NOMO-1 treated with dmso at 0.1 percent for 144 hours (cell line): ENCODE measurements around the gene FKBP2.

ENCODE experiments used
- DNase-seq: peaks from one replicate; lab custom pipeline; 2025; ENCODE audit not compliant: unreplicated experiment; lab: John Stamatoyannopoulos, UW

Gene FKBP2

GRCh38 chr11:64240435-64241240, at the start of gene FKBP2:
FKBP2 (plus strand) TSS chr11:64241095; CDS start chr11:64242388, 1,293 bp downstream.
- DNase-seq, result peak; percentile 96

- DNase-seq, result no peak
Observed at GRCh38 chr11:64192434-64192833, 48.5 kb upstream of the FKBP2 start.

GRCh38 chr11:64196626-64197025, 44.3 kb upstream of the FKBP2 start:
- DNase-seq, result no peak

GRCh38 chr11:64198511-64198910, 42.4 kb upstream of the FKBP2 start:
- DNase-seq, result no peak

- DNase-seq, result no peak
Observed at GRCh38 chr11:64201543-64201942, 39.4 kb upstream of the FKBP2 start.

- no peak for DNase-seq
Observed at GRCh38 chr11:64202992-64203391, 37.9 kb upstream of the FKBP2 start.

- no peak for DNase-seq
Observed at GRCh38 chr11:64203421-64204079, 37.3 kb upstream of the FKBP2 start.

GRCh38 chr11:64204080-64204440, 36.8 kb upstream of the FKBP2 start:
- DNase-seq, result no peak

GRCh38 chr11:64204464-64204989, 36.4 kb upstream of the FKBP2 start:
- DNase-seq, result peak; percentile 80

- peak; percentile 49 for DNase-seq
Observed at GRCh38 chr11:64206457-64207255, 34.2 kb upstream of the FKBP2 start, which contains the start of gene FERMT3. FERMT3 (plus strand) TSS chr11:64206721; CDS start chr11:64207365, 644 bp downstream.

- peak; percentile 91 for DNase-seq
Observed at GRCh38 chr11:64207256-64208085, 33.4 kb upstream of the FKBP2 start.

GRCh38 chr11:64208086-64208795, 32.7 kb upstream of the FKBP2 start:
- DNase-seq, result no peak

GRCh38 chr11:64208796-64209562, 31.9 kb upstream of the FKBP2 start:
- DNase-seq, result no peak

- DNase-seq, result no peak
Observed at GRCh38 chr11:64209563-64209843, 31.4 kb upstream of the FKBP2 start.

- no peak for DNase-seq
Observed at GRCh38 chr11:64210301-64211020, 30.4 kb upstream of the FKBP2 start.

- no peak for DNase-seq
Observed at GRCh38 chr11:64211181-64211872, 29.6 kb upstream of the FKBP2 start.

GRCh38 chr11:64216879-64217278, 24.0 kb upstream of the FKBP2 start:
- DNase-seq, result no peak
